GM21390 (cell line): ENCODE measurements around the gene AACS.

Experiments used
- ATAC-seq: cut with Tn5 transposase; IDR thresholded peaks from one replicate; pipeline ENCODE4 v1.9.1; 2021; ENCODE audit not compliant: unreplicated experiment

The AACS gene

DNA sequence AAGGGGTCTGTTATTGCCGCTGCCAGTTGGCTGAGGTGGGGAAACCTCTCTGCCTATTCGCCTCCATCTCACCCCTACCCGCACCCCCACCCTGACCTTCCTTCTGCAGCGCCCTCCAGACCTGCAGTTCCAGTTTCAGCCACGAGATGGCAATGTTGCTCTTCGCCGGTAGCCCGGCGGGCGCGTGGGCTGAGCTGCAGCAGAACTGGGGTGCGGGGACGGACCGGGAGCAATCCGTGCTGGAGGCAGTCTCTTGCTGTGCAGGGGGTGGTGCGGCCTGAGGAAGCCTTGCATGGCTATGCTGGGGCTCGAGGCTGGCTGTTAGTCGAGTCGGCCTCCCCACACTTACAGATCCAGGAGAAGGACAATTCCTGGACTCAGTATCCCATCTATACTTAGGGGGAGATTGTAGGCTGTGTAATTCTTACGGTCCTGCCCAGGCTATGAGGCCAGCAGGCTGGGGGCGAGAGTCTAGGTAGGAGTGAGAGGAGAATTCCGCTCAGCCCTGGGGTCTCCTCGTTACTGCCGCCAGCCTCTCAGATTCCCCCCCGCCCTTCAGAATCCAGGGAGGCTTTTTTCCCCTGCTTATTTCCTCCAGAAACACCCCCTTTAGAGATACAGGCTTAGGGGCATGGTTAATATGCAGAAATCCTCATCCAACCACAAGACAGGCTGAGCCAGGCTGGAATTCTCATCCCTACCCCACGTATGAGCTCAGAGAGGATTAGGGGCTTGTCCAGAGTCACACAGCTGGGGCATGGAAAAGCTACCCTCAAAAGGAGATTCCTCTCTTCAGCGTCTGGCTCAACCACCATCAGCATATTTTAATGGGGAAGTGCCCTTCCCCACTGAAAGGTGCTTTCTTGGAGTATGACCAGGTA, 118.2 kb downstream of the AACS start:
- peak; percentile 77 for ATAC-seq

GRCh38 chr12:125184213-125184967, 119.2 kb downstream of the AACS start:
- no peak for ATAC-seq

DNA sequence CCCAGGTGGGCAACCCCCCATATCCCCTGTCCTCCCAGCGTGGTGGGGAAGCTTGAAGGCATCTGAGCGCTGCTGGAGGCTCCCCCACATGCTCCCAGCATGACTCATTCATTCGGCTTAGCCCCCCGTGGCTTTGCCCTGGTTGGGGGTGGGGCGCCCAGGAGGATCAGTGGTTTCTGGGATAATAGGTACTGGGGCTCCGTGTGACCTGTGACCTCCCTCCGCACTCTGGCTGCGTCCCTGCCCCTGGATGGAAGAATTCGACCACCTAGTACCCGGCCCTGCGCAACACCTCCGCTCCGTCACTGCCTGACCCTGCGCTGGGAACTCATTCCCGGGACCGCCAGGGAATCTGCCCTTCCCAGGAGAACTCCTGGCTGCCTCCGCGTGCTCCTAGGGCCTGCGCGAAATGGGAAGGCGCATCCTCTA, 120.1 kb downstream of the AACS start:
- ATAC-seq, result no peak

GRCh38 chr12:125185740-125186470, 120.7 kb downstream of the AACS start, which contains the start of gene TMEM132B:
TMEM132B (plus strand) TSS chr12:125186386.
- ATAC-seq, result peak; percentile 48

GRCh38 chr12:125186471-125187147, 121.4 kb downstream of the AACS start:
- ATAC-seq, result peak; percentile 11

- ATAC-seq, result no peak
These were observed 122.0 kb downstream of the AACS start for GRCh38 chr12:125187148-125187745.

- no peak for ATAC-seq
These were observed 122.8 kb downstream of the AACS start for GRCh38 chr12:125187780-125188741.

DNA sequence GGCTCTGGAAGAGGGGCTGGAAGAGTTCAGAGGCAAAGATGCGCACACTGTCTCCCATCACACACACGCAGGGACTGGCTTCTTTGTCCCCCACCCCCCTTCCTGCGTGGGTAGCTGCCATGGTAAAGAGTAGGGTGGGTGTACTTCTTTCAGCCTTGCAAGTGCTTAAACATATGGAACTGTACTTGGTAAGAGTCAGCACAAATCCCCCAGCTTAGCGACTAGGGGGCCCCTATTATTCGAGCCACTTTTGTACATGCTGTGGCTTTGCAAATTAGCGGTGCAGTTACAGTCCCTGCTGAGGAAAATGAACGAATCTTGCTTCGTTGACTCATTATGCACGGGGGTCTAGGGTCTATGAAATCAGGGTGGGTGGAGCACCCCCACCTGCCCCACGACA, 123.8 kb downstream of the AACS start:
- no peak for ATAC-seq

DNA sequence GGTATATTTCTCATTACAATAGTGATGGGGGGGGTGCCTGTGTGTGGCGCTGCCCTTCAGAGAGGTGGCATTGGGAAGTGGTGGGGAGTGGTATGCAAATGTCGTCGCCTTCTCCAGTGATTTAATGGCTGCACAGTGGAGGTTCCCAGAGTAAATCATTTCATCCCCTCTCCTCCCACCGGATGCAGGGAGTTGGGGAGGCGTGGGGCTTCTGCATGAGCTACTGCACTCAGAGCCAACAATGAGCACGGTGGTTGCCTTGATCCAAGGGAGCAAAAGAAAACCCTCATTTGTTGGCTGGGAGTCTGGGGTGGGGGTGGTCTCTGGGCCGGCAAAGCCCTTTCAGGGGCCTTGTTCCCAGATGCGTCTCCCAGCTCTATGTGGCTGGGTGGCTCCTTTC, 124.3 kb downstream of the AACS start:
- no peak for ATAC-seq

DNA sequence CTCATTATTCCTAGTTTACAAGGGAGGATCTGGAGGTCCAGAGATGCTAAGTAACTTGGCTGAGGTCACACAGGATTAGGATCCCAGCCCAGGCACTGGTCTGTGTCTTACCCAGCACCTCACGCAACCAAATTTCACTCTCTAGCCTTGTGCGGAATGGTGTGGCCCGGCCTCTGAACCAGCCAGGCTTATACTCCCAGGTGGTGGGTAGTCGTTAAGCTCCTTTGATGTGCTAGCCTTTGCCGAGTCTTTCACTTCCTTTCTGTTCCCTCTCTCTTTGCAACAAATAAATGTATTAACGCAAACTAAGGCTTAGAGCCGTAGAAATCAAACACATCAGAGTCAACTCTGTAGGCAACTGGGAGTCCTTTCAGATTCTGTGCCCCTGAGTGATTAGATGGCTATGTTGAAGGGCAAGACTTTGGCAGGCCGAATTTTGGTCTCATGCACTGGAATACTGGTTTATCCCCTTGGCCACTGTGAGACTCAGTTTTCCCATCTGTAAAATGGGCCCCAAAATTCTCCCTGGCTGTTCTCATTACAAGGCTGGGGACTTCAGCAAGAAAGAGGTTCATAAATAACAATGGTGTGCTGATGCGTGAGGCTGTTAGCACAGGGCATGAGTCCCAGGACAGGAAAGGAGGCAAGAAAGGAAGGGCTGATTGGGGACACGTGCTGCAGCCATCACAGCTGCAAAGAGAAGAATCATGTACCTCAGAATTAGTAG, 126.3 kb downstream of the AACS start:
- ATAC-seq, result no peak

DNA sequence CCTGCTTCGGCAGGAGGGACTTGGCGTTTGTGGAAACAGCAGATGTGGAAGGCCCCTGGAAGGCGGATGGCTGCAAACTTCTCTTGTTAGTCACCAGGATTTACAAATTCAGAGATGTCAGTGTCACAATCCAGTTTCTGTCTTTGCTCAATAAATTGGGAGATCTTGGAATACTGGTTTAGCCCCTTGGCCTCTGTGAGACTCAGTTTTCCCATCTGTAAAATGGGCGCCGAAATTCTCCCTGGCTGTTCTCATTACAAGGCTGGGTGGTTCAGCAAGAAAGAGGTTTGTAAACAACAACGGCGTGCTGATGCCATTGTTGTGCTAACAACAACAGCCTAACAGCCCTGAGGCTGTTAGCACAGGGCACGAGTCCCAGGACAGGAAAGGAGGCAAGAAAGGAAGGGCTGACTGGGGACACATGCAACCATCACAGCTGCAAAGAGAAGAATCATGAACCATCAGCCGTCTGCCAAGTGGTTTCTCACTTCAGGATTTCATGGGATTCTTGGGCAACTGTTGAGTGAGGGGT, 127.5 kb downstream of the AACS start:
- no peak for ATAC-seq
